ENCODE measurements around the gene RTBDN.

Gene RTBDN

DNA sequence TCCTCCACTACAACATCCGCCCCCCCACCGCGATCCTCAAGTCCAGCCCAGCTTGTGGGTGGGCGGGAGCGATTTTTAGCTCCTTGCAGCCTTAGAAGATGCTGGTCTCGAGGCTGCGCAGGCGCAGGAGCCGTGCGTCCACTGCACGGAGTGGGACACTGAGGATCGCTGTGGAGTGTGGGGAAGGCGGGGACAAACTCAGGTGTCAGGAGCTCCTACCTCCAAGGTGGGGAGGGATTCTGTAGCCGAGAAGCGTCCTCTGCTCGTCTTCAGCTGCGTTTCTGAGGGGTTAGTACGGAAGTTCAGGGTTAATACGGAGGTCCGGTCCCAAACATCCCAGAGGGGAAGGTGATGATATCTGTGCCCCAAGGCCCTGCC lies at the start of gene RTBDN:
Gene RTBDN, minus strand, starts transcription at position 14 of the 378 bp plus-strand sequence. CDS start 4,600 bp downstream, outside the sequence.
- peak; percentile 43 for DNase-seq

DNA sequence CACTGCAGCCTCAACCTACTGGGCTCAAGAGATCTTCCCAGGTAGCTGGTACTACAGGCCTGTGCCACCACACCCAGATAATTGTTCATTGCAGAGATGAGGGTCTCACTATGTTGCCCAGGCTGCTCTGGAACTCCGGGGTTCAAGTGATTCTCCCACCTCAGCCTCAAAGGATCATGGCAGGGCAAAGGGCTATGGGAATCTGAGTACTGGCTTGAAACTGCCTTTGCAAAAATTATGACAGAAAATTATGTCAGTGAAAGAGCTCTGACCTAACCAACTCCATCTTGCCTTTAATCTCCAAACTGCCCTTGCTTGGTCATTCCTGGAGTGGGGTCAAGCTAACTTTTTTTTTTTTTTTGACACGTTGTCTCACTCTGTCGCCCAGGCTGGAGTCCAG lies 48.2 kb upstream of the RTBDN start:
- no peak for DNase-seq

DNA sequence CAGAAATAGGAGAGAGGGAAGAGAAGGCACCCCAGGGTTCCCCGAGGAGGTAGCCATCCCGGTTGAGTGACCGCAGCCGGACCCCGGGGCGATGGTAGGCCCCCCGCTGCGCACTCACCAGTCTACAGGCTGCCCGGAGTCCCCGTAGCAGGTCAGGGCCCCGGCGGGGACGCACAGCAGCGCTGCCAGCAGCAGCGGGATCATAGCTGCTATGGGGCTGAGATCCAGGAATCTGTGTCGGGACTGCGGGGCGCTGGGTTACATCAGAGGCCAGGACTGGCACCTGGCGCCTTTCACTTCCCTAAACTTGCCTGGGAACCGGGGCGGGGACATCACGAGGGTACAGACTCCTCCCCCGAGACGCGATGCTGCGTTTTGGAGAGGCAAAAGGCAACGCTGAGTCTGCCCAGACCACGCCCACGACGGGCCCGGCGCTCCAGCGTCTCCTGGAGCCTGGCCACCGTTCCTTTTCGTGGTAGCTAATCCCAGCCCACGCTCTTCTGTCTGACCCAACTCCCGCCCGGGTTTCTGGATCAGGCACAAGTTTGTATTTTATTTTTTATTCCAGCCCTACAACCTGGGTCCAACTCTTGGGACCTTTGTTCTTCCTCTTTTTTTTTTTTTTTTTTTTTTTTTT lies 46.9 kb upstream of the RTBDN start, which contains the start of gene DNASE2:
Gene DNASE2, minus strand, starts transcription at position 278 of the 637 bp plus-strand sequence. Its CDS starts 74 bp downstream, at position 204.
- DNase-seq = peak; percentile 88

DNA sequence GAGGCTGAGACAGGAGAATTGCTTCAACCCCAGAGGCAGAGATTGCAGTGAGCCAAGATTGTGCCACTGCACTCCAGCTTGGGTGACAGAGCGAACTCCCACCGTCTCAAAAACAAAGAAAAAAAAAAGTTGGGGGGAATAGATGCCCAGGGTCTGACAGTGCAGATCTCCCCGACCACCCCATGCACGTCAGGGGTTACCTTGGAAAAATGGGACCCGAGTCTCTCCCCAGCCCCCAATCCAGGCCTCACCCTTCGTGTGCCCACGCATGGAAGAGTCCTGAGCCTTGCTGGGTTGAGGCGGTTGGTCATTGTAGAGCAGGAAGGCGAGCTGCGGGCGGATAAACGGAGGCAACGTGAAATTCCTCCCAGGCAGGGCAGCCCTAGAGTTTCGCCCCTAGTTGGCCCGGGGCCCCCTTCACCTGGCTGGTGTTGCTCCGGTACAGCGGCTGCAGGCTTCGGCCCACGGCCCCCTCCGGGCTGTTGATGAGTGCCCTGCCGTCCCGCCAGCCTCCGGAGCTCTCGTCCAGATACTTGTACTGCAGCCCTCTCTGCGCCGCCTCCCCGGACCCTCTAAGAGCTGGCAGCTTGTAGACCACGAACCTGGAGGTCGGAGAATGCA lies 46.3 kb upstream of the RTBDN start:
- DNase-seq = no peak

DNA sequence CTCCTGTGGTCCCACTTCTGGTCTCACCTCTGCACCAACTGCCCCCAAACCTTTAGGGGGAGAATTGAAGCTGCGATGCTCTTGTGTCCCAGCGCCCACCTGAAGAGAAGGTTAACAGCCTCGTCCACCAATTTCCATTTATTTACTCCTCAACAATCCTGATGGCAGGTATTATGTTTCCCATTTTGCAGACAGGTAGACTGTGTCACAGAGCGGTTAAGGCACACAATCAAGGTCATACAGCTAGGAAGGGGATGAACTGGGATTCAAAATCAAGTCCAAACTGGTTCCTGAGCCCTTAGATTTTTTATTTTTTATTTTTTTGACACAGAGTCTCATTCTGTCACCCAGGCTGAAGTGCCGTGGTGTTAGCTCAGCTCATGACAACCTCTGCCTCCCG lies 40.7 kb upstream of the RTBDN start:
- no peak for DNase-seq

GRCh38 chr19:12873891-12874745 lies 39.7 kb upstream of the RTBDN start:
- DNase-seq = no peak

- DNase-seq = no peak
These were observed 38.8 kb upstream of the RTBDN start for GRCh38 chr19:12872941-12873890.

DNA sequence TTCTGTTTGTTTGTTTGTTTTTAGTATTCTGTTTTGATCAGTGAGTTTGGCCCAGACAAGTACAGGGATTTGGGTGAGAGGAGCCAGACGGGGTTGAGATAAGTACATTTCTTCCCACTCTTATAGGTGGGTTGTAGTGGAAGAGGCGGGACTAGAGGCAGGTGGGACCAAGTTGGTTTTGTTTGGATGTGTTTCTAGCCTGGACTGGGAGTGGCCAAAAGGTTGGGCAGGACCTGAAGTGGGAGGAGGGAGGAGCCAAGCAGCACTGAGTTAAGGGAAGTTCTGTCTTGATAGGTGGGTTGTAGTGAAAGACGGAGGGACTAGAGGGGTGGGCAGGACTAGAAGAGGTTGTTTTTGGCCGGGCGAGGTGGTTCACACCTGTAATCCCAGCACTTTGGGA lies 37.9 kb upstream of the RTBDN start:
- DNase-seq = no peak

- DNase-seq = no peak
These were observed 37.3 kb upstream of the RTBDN start for GRCh38 chr19:12871681-12872080.

DNA sequence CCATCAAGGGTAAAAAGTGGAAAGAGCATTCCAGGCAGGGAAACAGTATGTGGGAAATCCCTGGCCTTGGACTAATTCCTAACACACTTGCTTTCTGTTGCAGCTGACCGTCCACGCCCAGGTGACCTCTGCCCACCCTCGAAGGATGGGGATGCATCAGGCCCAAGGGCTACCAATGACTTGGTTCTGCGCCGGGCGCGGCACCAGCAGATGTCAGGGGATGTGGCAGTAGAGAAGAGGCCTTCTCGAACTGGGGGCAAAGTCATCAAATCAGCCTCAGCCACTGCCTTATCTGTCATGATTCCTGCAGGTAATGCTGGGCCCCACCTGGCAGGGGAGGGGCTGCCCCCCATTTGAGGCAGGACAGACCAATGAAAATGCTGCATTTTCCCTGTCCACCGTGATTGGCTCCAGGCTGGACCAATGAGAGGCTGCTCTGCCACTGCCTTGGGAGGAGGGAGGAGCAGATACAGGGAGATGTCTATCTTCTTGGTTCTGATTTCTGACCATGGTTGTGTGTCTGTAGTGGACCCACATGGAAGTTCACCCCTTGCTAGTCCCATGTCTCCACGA lies 34.2 kb upstream of the RTBDN start:
- peak; percentile 32 for DNase-seq

- DNase-seq = peak; percentile 66
These were observed 33.0 kb upstream of the RTBDN start for GRCh38 chr19:12867120-12868099.

DNA sequence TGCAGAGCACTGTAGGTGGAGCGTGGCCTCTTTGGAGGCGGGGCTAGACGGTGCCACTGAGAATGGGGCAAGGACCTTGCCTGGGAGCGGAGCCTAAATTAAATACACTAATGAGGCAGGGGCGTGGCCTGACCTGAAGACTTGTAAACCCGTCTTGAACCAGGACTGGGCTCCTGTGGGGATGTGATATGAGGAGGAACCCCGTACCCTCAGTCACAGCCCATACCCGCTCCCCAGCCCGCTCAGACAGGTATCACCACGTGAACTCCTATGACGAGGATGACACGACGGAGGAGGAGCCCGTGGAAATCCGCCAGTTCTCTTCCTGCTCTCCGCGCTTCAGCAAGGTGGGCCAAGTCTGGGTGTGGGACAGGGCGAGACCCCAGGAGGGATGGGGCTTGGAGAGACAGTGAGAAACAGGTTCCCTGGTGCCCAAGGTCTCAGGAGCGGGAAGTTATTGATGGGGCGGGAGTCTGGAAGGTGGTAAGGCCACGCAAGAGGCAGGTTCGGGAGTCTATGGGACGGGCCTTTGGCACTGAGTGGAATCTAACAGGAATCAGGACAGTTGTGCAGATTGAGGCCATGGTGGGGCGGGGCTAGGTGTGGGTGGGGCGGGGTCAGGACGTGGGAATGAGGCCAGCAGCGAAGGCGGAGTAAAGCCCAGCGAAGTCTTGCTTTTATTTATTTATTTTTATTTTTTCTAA lies 32.2 kb upstream of the RTBDN start:
- no peak for DNase-seq

DNA sequence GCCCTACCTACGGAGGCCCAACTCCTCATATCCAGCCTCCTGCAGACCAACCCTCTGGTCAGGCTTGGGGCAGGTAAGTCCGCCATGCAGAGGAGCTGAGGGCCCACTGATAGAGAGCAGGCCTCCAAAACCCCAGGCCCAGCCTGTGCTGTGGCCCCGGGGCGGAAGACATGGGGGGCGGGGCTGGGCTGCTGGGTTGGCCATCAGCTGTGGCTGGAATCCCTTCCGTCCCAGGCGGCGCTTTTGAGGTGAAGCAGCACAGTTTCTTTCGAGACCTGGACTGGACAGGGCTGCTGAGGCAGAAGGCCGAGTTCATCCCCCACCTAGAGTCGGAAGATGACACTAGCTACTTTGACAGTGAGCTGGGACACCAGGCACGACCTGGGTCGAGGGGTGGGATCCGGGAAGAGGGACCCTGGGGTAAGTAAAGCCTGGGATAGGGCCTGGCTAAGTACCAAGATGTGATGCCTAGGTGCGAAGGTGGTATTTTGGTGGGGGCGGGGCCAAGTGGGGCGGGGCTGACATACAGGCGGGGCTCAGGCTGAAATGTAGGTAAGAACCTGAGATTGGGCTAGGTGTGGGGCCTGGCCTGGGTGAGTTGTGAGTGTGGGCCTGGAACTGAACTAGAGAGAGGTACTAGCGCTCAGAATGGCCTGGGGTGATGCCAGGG lies 31.5 kb upstream of the RTBDN start:
- no peak for DNase-seq

GRCh38 chr19:12864721-12865715 lies 30.6 kb upstream of the RTBDN start:
- DNase-seq = no peak

DNA sequence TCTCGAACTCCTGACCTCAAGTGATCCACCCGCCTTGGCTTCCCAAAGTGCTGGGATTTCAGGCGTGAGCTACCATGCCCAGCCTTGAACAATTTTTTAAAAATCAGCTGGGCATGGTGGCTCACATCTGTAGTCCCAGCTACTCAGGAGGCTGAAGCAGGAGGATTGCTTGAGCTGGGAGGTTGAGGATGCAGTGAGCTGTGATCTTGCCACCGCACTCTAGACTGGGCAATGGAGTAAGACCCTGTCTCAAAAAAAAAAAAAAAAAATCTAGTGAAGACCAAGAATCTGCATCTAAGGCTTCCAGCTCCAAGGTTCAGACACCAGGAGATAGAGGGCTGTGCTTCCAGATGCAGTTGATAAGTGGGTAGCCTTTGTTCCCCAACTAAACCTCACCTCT lies 29.8 kb upstream of the RTBDN start:
- no peak for DNase-seq

DNA sequence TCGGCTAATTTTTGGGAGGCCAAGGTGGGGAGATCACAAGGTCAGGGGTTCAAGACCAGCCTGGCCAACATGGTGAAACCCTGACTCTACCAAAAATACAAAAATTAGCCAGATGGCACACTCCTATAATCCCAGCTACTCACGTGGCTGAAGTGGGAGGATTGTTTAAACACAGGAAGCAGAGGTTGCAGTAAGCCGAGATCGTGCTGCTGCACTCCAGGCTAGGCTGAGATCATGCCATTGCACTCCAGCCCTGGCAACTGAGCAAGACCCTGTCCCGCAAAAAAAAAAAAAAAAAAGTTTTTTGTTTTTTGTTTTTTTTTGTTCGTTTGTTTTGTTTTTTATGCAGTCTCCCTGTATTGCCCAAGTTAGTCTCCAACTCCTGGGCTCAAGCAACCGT lies 25.2 kb upstream of the RTBDN start:
- no peak for DNase-seq

DNA sequence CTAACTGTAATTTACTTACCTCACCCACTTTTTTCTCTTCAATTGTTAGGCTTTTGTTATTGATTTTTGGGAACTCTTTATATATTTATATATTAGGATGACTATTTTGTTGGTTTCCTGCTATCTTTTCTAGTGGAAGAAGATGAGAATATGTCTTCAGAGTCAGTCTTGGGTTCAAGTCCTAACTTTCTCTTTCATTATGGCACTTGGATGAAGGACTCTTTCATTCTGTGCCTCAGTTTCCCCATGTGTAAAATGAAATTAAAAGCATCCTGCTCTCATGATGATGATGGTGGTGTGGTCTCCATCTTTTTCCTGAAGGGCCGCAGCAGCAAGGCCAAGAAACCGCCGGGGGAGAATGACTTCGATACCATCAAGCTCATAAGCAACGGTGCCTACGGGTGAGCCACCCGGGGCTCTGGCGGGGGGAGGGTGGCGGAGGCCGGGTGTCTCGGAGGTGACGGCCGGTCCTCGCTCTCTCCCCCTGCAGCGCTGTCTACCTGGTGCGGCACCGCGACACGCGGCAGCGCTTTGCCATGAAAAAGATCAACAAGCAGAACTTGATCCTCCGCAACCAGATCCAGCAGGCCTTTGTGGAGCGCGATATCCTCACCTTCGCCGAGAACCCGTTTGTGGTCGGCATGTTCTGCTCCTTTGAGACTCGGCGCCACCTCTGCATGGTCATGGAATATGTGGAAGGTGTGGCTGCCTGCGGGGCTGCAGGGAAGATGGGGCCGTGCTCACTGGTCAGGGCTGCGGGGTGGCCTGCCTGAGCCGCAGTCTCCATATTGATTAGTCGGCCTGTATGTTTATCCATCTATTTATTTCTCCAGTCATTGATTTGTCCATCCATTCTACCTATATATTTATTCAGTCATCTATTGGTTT lies 23.9 kb upstream of the RTBDN start:
- DNase-seq = no peak

Measured in NCI-H226 (cell line).